ENCODE data around the gene TAF1C.

TAF1C gene

DNA sequence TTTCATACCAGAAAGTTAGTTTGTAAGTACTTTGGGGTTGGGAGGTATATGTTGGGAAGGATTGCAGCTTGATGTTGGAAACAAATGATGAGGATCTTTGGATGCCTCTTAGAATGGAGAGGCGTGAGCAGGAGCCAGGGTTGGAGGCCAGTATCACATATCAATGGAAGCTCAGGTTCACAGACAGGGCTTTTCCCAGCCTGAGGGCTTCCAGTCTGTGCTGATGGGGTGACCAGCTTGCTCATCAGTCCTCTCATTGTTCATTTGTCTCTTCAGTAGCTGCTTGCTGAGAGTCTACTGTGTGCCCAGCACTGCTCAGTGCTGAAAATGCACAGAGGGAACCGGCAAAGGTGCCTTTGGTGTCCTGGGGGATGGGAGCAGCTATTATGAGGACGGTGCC, 35.9 kb downstream of the TAF1C start:
- DNase-seq (ENCODE audit: low read depth) = no peak
- TF ChIP-seq, protein P1, sequence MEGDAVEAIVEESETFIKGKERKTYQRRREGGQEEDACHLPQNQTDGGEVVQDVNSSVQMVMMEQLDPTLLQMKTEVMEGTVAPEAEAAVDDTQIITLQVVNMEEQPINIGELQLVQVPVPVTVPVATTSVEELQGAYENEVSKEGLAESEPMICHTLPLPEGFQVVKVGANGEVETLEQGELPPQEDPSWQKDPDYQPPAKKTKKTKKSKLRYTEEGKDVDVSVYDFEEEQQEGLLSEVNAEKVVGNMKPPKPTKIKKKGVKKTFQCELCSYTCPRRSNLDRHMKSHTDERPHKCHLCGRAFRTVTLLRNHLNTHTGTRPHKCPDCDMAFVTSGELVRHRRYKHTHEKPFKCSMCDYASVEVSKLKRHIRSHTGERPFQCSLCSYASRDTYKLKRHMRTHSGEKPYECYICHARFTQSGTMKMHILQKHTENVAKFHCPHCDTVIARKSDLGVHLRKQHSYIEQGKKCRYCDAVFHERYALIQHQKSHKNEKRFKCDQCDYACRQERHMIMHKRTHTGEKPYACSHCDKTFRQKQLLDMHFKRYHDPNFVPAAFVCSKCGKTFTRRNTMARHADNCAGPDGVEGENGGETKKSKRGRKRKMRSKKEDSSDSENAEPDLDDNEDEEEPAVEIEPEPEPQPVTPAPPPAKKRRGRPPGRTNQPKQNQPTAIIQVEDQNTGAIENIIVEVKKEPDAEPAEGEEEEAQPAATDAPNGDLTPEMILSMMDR (IDR thresholded peaks at IDR 0.05; ENCODE audit: control insufficient read depth, insufficient read depth, low read depth, low read length, missing control alignments) = no peak
- no peak overlapping the region for H3K4me3 ChIP-seq (ENCODE audit: control insufficient read depth, low read depth, low read length)

DNA sequence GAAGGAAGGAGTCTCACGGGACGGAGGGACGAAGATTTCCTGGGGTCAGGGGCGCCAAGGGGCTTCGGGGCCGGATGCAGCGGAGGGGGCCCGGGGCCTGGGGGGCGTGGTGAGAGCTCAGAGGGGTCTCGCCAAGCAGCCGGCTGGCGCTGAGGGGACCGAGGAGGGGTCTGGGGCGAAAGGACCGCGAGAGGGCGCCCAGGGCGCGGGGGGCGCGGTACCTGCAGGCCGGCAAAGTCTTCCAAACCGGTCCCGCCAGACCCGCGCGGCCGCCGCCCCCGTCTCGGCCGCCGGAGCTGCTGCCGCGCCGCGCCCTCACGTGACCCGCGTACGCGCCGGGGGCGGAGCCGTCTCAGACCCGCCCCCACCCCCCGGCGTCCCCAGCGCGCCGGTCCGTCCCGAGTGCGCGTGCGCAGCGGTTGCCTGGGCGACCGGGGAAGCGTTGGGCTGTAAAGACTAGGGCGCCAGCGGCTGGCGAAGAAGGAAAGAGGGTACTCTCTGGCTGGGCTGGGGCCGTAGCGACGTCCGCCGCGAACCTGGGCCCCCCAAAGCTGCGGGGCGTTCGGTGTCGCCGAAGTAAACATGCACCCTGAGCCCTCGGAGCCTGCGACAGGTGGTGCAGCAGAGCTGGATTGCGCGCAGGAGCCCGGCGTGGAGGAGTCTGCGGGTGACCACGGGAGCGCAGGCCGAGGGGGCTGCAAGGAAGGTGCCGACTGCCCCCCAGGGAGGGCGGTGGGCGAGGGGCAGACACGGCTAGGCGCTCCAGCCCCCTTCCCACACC, 41.8 kb downstream of the TAF1C start, which contains the start of the genes DNAAF1 and HSDL1:
Gene DNAAF1 (plus strand): TSS at position 450 of the 781 bp plus-strand sequence. CDS start 133 bp downstream, at position 583.
Gene HSDL1 (minus strand): TSS at position 319 of the 781 bp plus-strand sequence. CDS start 13,856 bp downstream, outside the sequence.
- peak within 1 kb of the TSS; percentile 81 for H3K4me3 ChIP-seq (ENCODE audit: control insufficient read depth, low read depth, low read length)
- TF ChIP-seq, protein P1 (IDR thresholded peaks at IDR 0.05; ENCODE audit: control insufficient read depth, insufficient read depth, low read depth, low read length, missing control alignments) = no peak
- DNase-seq (ENCODE audit: low read depth) = peak; percentile 13

DNA sequence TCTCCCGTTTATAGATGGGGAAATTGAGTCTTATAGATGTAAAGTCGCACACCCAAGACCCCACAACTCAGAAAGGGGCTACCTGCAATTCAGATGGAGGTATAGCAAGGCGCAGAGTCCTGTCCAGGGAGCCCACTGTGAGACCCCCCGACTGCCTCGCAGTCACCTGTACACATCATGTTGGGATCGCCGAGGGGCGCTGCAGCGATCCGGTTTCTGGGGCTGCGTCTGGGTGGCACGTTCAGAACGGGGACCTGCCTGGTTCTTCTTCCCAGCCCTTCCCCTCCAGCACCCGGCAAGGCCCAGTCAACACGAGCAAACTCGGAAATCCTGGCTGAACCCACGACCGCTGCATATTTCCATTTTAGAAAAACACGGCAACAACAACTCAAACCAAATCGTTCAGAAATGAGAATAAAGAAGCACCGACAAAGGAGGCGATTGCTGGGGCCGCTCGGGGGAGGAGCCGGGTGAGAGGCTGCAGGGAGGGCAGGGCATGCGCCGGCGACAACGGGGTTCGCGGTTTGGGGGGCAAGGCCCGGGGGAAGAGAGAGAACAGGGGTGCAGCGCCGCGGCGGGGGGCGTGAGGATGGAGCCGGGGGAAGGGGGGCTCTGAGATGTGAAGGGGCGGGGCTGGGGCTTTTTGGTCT, 42.5 kb downstream of the TAF1C start:
- TF ChIP-seq, protein P1 (IDR thresholded peaks at IDR 0.05; ENCODE audit: control insufficient read depth, insufficient read depth, low read depth, low read length, missing control alignments) = peak; percentile 17
- H3K4me3 ChIP-seq (ENCODE audit: control insufficient read depth, low read depth, low read length) = peak overlapping the region; percentile 81
- no peak for DNase-seq (ENCODE audit: low read depth)

DNA sequence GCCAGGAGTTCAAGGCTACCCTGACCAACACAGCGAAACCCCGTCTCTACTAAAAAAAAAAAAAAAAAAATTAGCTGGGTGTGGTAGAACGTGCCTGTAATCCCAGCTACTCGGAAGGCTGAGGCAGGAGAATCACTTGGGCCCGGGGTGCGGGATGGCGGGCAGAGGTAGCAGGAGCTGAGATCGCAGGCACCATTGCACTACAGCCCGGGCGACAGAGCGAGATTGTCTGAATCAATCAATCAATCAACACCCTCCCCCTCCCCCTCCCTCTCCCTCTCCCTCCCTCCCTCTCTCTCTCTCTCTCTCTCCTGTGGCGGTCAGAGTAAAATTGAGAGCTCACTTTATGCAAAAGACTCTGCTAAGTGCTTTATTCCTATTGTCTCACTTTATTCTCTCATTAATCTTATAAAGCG, 43.1 kb downstream of the TAF1C start:
- DNase-seq (ENCODE audit: low read depth) = no peak
- TF ChIP-seq, protein P1 (IDR thresholded peaks at IDR 0.05; ENCODE audit: control insufficient read depth, insufficient read depth, low read depth, low read length, missing control alignments) = no peak
- H3K4me3 ChIP-seq (ENCODE audit: control insufficient read depth, low read depth, low read length) = peak overlapping the region; percentile 81

DNA sequence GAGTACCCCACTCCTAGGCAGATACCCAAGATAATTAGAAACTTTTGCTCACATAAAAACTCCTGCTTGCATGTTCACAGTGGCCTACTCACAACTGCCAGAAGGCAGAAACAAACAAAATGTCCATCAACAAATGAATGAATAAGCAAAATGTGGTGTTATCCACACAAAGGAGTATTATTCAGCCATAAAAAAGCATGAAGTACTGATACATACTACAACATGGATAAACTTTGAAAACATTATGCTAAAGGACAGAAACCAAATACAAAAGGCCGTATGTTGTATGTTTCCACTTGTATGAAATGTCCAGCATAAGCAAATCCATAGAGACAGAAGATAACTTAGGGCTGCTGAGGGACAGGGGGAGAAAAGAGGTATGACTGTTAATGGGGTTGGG, 43.8 kb downstream of the TAF1C start:
- H3K4me3 ChIP-seq (ENCODE audit: control insufficient read depth, low read depth, low read length) = no peak overlapping the region
- DNase-seq (ENCODE audit: low read depth) = no peak
- TF ChIP-seq, protein P1 (IDR thresholded peaks at IDR 0.05; ENCODE audit: control insufficient read depth, insufficient read depth, low read depth, low read length, missing control alignments) = no peak

DNA sequence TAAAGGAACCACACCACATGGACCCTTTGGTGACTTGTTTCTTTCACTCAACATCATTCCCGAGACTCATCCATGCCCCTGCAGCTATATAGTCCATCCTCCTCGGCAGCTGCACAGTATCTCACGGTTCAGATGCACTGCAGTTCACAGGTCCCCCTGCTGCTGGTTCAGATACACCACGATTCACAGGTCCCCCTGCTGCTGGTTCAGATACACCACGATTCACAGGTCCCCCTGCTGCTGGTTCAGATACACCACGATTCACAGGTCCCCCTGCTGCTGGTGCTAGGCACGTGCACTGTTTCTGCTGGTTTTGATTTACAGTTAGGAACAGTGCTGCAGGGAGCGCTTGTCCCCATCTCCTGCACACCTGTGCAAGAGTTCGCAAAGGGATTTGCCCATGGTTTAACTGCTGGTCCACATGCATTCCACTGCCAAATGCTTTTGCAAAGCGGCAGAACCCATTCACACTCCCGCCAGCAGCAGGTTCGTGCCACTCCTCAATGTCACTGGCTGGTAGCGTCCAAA, 45.6 kb downstream of the TAF1C start:
- no peak for DNase-seq (ENCODE audit: low read depth)
- H3K4me3 ChIP-seq (ENCODE audit: control insufficient read depth, low read depth, low read length) = no peak overlapping the region
- TF ChIP-seq, protein P1 (IDR thresholded peaks at IDR 0.05; ENCODE audit: control insufficient read depth, insufficient read depth, low read depth, low read length, missing control alignments) = no peak

All from AG09309 (cell line).